Smooth muscle cell (in vitro differentiated cells): ENCODE data around the gene FARP1. TPM values are rescaled to one million over a fixed set of nuclear protein-coding genes. Genes with fewer than 3 reads are reported as not detected.

Experiments
- DNase-seq: peaks from one replicate; lab custom pipeline; 2025; ENCODE audit not compliant: unreplicated experiment; lab: John Stamatoyannopoulos, UW
- H2AFZ ChIP-seq: fragments of 200-600 bp; sonication (generic); 2 replicates; pipeline ENCODE4 v1.6.0; 2016; ENCODE audit warnings: antibody characterized with exemption, low read depth, mild to moderate bottlenecking
- H3F3A ChIP-seq: fragments of 200-600 bp; sonication (generic); 2 replicates; pipeline ENCODE4 v1.6.0; 2017; ENCODE audit warnings: antibody characterized with exemption, low read depth
- H3K27ac ChIP-seq: fragments of 200-600 bp; sonication (generic); 2 replicates; pipeline ENCODE4 v1.5.1; 2016; ENCODE audit warnings: low read depth, mild to moderate bottlenecking
- H3K27me3 ChIP-seq: fragments of 200-600 bp; sonication (generic); 2 replicates; pipeline ENCODE4 v1.6.1; 2016; ENCODE audit warnings: low read depth, mild to moderate bottlenecking
- H3K36me3 ChIP-seq: fragments of 200-600 bp; sonication (generic); 2 replicates; pipeline ENCODE4 v1.5.1; 2016; ENCODE audit warnings: low read depth
- H3K4me1 ChIP-seq: fragments of 200-600 bp; sonication (generic); 2 replicates; pipeline ENCODE4 v1.5.1; 2016; ENCODE audit warnings: low read depth
- H3K4me2 ChIP-seq: fragments of 200-600 bp; sonication (generic); 2 replicates; pipeline ENCODE4 v1.6.0; 2016; ENCODE audit warnings: mild to moderate bottlenecking
- H3K4me3 ChIP-seq: fragments of 200-600 bp; sonication (generic); 2 replicates; pipeline ENCODE4 v1.5.1; 2016; ENCODE audit warnings: mild to moderate bottlenecking
- H3K79me2 ChIP-seq: fragments of 200-600 bp; sonication (generic); 2 replicates; pipeline ENCODE4 v1.6.0; 2016; ENCODE audit warnings: low read depth, mild to moderate bottlenecking
- H3K9ac ChIP-seq: fragments of 200-600 bp; sonication (generic); 2 replicates; pipeline ENCODE4 v1.6.0; 2016; ENCODE audit warnings: low read depth
- H3K9me3 ChIP-seq: fragments of 200-600 bp; sonication (generic); replicated peaks from 2 replicates; pipeline ENCODE4 v1.5.1; 2016; ENCODE audit warnings: low read depth
- H4K20me1 ChIP-seq: fragments of 200-600 bp; sonication (generic); 2 replicates; pipeline ENCODE4 v1.6.0; 2016; ENCODE audit warnings: low read depth
- CTCF ChIP-seq: fragments of 200-600 bp; sonication (generic); IDR thresholded peaks from 2 replicates; pipeline ENCODE4 v1.5.1; 2017; ENCODE audit warnings: borderline replicate concordance, mild to moderate bottlenecking, antibody characterized with exemption; ENCODE audit not compliant: insufficient read depth, poor library complexity, severe bottlenecking
- WGBS: methylation state at CpG from one replicate; pipeline ENCODE4 v1.1.7; 2016; ENCODE audit warnings: low lambda C conversion rate; 5-methylcytosine and 5-hydroxymethylcytosine counted together
- polyA plus RNA-seq: library from polyadenylated mRNA; unstranded; fragments of >200 nt; fragmentation: Nextera tagmentation; extraction: Ambion mirVana; gene quantifications from 2 replicates; pipeline ENCODE4 v1.2.1, GENCODE V29; 2016
- total RNA-seq: library from RNA; depleted of rRNA; stranded (reverse); fragments of >200 nt; gene quantifications from 2 replicates; pipeline ENCODE4 v1.2.3, GENCODE V29; 2014

Gene FARP1
- total and polyA plus RNA-seq, 2 experiments from 2014 or later: 59.4 to 104 TPM

GRCh38 chr13:98445340-98446233 is 302.7 kb downstream of the FARP1 start:
- Histone ChIP-seq H3K9me3 (no peaks in the 10 kb centered on the region), H4K20me1 (peaks cover 26% of the 10 kb centered on the region), H3K27me3 (no peaks in the 10 kb centered on the region), H3K4me2 (no peak overlapping the region), H3K4me3 (no peak overlapping the region), H3K4me1 (peaks cover 3% of the 10 kb centered on the region), H3K36me3 (no peaks in the 10 kb centered on the region), H3K27ac (no peak overlapping the region), H3K9ac (no peak overlapping the region), H3F3A (peaks cover 36% of the 10 kb centered on the region), H3K79me2 (no peaks in the 10 kb centered on the region), H2AFZ (no peak overlapping the region)
- DNase-seq: peak; percentile 15
- 47% methylated on average over 18 of the region's 18 CpGs for WGBS
- TF ChIP-seq CTCF: peak; percentile 94

GRCh38 chr13:98446234-98446621 is 303.3 kb downstream of the FARP1 start:
- no peaks in the 10 kb centered on the region for H3K36me3 ChIP-seq
- no peak overlapping the region for H3K9ac ChIP-seq
- H3K27ac ChIP-seq: no peak overlapping the region
- H3K27me3 ChIP-seq: no peaks in the 10 kb centered on the region
- H3K4me1 ChIP-seq: peaks cover 4% of the 10 kb centered on the region
- H3K79me2 ChIP-seq: no peaks in the 10 kb centered on the region
- 94% methylated on average over 11 of the region's 11 CpGs for WGBS
- peaks cover 28% of the 10 kb centered on the region for H4K20me1 ChIP-seq
- H2AFZ ChIP-seq: no peak overlapping the region
- H3K4me3 ChIP-seq: no peak overlapping the region
- TF ChIP-seq CTCF: no peak
- H3F3A ChIP-seq: peaks cover 41% of the 10 kb centered on the region
- no peak overlapping the region for H3K4me2 ChIP-seq
- no peaks in the 10 kb centered on the region for H3K9me3 ChIP-seq
- no peak for DNase-seq

GRCh38 chr13:98447130-98447529 is 304.2 kb downstream of the FARP1 start:
- no peak overlapping the region for H3K4me2 ChIP-seq
- WGBS: 93% methylated on average over 5 of the region's 5 CpGs
- DNase-seq: no peak
- H3K9ac ChIP-seq: no peak overlapping the region
- H3K4me1 ChIP-seq: peaks cover 4% of the 10 kb centered on the region
- peaks cover 42% of the 10 kb centered on the region for H3F3A ChIP-seq
- H3K27ac ChIP-seq: no peak overlapping the region
- H2AFZ ChIP-seq: no peak overlapping the region
- TF ChIP-seq CTCF: no peak
- H3K36me3 ChIP-seq: peaks cover 1% of the 10 kb centered on the region
- no peaks in the 10 kb centered on the region for H3K79me2 ChIP-seq
- no peak overlapping the region for H3K4me3 ChIP-seq
- peaks cover 31% of the 10 kb centered on the region for H4K20me1 ChIP-seq
- H3K27me3 ChIP-seq: no peaks in the 10 kb centered on the region
- no peaks in the 10 kb centered on the region for H3K9me3 ChIP-seq
